Prostate gland (tissue), 2 donors: ENCODE measurements around the gene ARHGAP26. TPM values are rescaled to one million over a fixed set of nuclear protein-coding genes. Genes with fewer than 3 reads are reported as not detected.

Source experiments
- DNase-seq: peaks from one replicate; pipeline ENCODE4 v3.0.0-alpha.2; 2019; ENCODE audit warnings: low spot score
- H3K27ac ChIP-seq, 2 donors: fragments of 200-600 bp; sonication (generic); 2 replicates each; pipeline ENCODE4 v1.5.1; 2017 to 2019
- H3K27me3 ChIP-seq: fragments of 200-600 bp; sonication (generic); replicated peaks from 2 replicates; pipeline ENCODE4 v1.5.1; 2019; ENCODE audit not compliant: insufficient read depth
- H3K36me3 ChIP-seq, 2 donors: fragments of 200-600 bp; sonication (generic); 1 replicate in 1 of 2; 2 replicates in 1 of 2; pipeline versions ENCODE4 v1.5.1 to v1.8.1; 2017 to 2019
- H3K4me1 ChIP-seq: fragments of 200-600 bp; sonication (generic); replicated peaks from 2 replicates; pipeline ENCODE4 v1.5.1; 2019
- H3K4me3 ChIP-seq, 2 donors: fragments of 200-600 bp; sonication (generic); 2 replicates each; pipeline ENCODE4 v1.5.1; 2017 to 2019
- H3K9me3 ChIP-seq: fragments of 200-600 bp; sonication (generic); 2 replicates; pipeline ENCODE4 v1.5.1; 2017
- CTCF ChIP-seq, 4 experiments: fragments of 200-600 bp in 2 of 4; fragments of 450-650 bp in 2 of 4; sonication (generic) in 2 of 4; IDR thresholded peaks; 1 replicate in 3 of 4; 2 replicates in 1 of 4; pipeline ENCODE4 v1.5.1; 2016 to 2019; ENCODE audit warnings: antibody characterized with exemption in 4 of 4, mild to moderate bottlenecking in 2 of 4, moderate library complexity in 2 of 4
- POLR2A ChIP-seq: fragments of 450-650 bp; IDR thresholded peaks from one replicate; pipeline ENCODE4 v1.6.1; 2016; ENCODE audit warnings: antibody characterized with exemption, mild to moderate bottlenecking
- POLR2AphosphoS5 ChIP-seq: sonication (generic); formaldehyde crosslinking; IDR thresholded peaks from one replicate; pipeline ENCODE4 v1.6.1; 2017; ENCODE audit warnings: antibody characterized with exemption
- WGBS: methylation state at CpG from one replicate; pipeline ENCODE4 v1.1.5; 2018; 5-methylcytosine and 5-hydroxymethylcytosine counted together
- intact Hi-C: fragments of 100-400 bp; cut with DNase I; formaldehyde crosslinking; loops from one replicate; pipeline ENCODE4 v1.14.2; 2022
- total RNA-seq, 2 donors: library from RNA; depleted of rRNA; stranded (reverse); fragments of >200 nt; gene quantifications; one replicate each; pipeline ENCODE4 v1.1.0, GENCODE V29; 2016

The ARHGAP26 gene
- total RNA-seq, 2 donors from 2014 or later = 11.7 to 39.8 TPM

DNA sequence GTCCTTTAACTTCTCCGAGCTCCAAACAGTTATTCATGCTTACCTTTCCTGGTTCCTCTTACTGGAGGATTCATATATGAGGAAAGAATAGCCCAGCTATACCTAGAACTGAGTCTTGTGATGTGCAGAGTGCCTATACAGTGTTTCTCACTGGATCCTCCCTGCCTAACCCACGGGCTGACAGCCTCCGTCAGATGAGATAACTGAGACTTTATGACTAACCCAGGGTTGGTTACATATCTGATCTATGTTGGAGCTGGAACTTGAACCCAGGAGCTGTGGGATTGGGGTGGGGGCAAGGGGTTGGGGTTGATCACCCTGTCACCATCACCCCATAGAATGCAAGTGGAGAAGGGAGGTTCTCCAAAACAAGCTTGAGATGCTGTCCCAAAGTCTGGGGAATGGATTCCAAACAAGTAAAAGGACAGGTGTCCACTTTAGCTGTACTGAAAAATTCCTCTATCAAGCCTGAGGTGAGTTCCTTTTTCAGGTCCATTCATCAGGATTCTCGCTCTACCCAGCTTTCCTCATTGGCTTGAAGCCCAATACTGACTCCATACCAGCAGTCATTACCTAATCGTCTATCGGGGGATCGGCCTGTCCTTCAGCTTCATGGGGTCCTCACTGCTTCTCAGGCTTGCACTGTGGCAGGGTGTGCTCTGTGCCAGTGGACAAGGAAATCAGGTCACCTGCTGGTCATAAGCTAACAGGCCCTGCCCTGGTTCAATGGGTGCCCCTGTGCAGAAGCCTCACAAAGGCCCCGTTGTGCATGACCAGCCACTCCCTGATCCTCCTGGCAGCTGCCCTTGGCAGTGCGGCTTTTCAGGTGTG, 100.6 kb downstream of the ARHGAP26 start:
- H3K4me1 ChIP-seq = peaks cover 11% of the 10 kb centered on the region
- H3K4me3 ChIP-seq = no peak overlapping the region
- 41% methylated on average over 9 of the region's 9 CpGs for WGBS
- peak overlapping the region; percentile 32 to 43 for H3K27ac ChIP-seq
- no peaks in the 10 kb centered on the region for H3K36me3 ChIP-seq
- DNase-seq = peak; percentile 70
- no peaks in the 10 kb centered on the region for H3K9me3 ChIP-seq
- no peaks in the 10 kb centered on the region for H3K27me3 ChIP-seq
- TF ChIP-seq CTCF (IDR thresholded peaks at IDR 0.05) (peak in 1 of 4 experiments; percentile 12), POLR2AphosphoS5 (peak; percentile 40), POLR2A (no peak)
- intact Hi-C loops = no loop called here

- H3K9me3 ChIP-seq = no peaks in the 10 kb centered on the region
- intact Hi-C loops = no loop called here
- H3K27me3 ChIP-seq = no peaks in the 10 kb centered on the region
- no peak for TF ChIP-seq CTCF (IDR thresholded peaks at IDR 0.05)
- TF ChIP-seq POLR2A = no peak
- no peak for TF ChIP-seq POLR2AphosphoS5
- 56% methylated on average over 13 of the region's 13 CpGs for WGBS
- H3K36me3 ChIP-seq = no peaks in the 10 kb centered on the region
- H3K27ac ChIP-seq = peak overlapping the region in 1 of 2 donors; percentile 57
- no peak overlapping the region for H3K4me3 ChIP-seq
- DNase-seq = no peak
- peaks cover 11% of the 10 kb centered on the region for H3K4me1 ChIP-seq
These were observed 101.4 kb downstream of the ARHGAP26 start for GRCh38 chr5:142871363-142872193.

DNA sequence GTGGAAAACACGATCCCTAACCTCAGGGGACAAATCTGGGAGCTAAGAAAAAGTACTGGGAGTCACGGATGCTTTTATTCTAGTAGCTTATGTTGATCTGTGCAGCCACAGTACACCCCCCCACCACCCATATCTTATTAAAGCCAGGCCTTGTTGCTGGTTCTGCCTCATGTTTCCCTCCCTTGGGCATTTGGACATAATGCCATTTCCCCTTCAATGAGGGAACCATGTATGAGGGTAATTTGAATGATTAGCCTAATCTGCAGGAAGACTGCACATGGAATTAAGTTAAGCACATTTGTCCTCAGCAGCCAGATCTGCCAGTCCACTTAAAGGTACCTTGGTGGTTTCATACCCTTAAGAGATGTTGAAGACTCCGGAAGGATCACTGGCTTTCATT, 102.0 kb downstream of the ARHGAP26 start:
- no peaks in the 10 kb centered on the region for H3K27me3 ChIP-seq
- peaks cover 11% of the 10 kb centered on the region for H3K4me1 ChIP-seq
- intact Hi-C loops = no loop called here
- H3K36me3 ChIP-seq = no peaks in the 10 kb centered on the region
- H3K27ac ChIP-seq = peak overlapping the region in 1 of 2 donors; percentile 22
- 63% methylated on average over 3 of the region's 3 CpGs for WGBS
- DNase-seq = no peak
- no peak for TF ChIP-seq CTCF (IDR thresholded peaks at IDR 0.05)
- TF ChIP-seq POLR2AphosphoS5 = no peak
- no peak for TF ChIP-seq POLR2A
- no peaks in the 10 kb centered on the region for H3K9me3 ChIP-seq
- H3K4me3 ChIP-seq = no peak overlapping the region

GRCh38 chr5:142872795-142873194, 102.6 kb downstream of the ARHGAP26 start:
- H3K27me3 ChIP-seq = no peaks in the 10 kb centered on the region
- no peak for TF ChIP-seq POLR2A
- no peak for TF ChIP-seq POLR2AphosphoS5
- no peak for TF ChIP-seq CTCF (IDR thresholded peaks at IDR 0.05)
- no peaks in the 10 kb centered on the region for H3K9me3 ChIP-seq
- no peaks in the 10 kb centered on the region for H3K36me3 ChIP-seq
- H3K27ac ChIP-seq = peak overlapping the region in 1 of 2 donors; percentile 22
- no peak for DNase-seq
- 48% methylated on average over 3 of the region's 3 CpGs for WGBS
- H3K4me3 ChIP-seq = no peak overlapping the region
- intact Hi-C loops = no loop called here
- H3K4me1 ChIP-seq = peaks cover 11% of the 10 kb centered on the region
